Tibial nerve (tissue), 4 donors: ENCODE measurements around the gene TP53I11.

Experiments
- EP300 ChIP-seq, 2 donors: sonication (generic); formaldehyde crosslinking; IDR thresholded peaks; one replicate each; pipeline ENCODE4 v1.6.1; 2017; ENCODE audit warnings: antibody characterized with exemption in 2 of 2, mild to moderate bottlenecking in 1 of 2
- TF ChIP-seq, protein P1 (sequence below), 5 experiments: fragments of 200-600 bp in 3 of 5; fragments of 450-650 bp in 2 of 5; sonication (generic) in 3 of 5; IDR thresholded peaks; one replicate each; pipeline ENCODE4 v1.5.1; 2016 to 2019; ENCODE audit warnings: antibody characterized with exemption in 5 of 5, mild to moderate bottlenecking in 3 of 5, moderate library complexity in 2 of 5

DNA sequence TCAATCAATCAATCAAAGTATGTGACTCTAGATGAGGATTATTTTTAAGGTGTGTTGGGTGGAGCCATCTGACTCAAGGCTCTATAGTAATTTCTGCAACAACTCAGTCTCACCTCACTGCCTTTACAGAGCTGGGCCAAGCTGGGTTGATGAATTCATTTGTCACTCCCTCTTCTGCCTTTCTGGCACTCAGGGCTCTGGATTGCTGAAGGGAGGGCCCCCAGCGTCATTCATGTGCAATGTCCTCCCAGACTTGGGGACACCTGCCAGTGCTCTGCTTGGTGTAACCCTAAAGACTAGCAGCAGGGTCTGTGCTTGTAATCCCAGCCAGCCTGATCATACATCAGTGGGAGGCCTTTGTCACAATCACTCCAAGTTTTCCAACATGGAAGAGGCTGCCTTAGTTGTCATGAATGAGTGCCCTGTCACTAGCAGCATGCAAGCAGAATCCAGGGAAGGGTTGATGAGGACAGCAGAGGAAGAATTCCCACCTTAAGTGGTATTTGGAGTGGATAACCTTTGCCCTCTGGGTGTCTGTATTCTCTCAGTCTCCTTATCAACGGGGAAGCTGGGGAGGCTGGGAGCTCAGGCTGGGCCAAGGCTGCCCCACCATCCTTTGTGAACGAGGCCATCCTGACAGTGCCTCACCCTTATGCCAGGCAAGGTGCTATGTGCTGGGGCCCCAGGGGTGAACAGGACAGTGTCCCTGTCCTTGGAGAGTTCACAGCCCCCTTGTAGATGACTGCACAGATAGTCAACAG lies 2.0 kb upstream of the TP53I11 start:
- TF ChIP-seq, protein P1, sequence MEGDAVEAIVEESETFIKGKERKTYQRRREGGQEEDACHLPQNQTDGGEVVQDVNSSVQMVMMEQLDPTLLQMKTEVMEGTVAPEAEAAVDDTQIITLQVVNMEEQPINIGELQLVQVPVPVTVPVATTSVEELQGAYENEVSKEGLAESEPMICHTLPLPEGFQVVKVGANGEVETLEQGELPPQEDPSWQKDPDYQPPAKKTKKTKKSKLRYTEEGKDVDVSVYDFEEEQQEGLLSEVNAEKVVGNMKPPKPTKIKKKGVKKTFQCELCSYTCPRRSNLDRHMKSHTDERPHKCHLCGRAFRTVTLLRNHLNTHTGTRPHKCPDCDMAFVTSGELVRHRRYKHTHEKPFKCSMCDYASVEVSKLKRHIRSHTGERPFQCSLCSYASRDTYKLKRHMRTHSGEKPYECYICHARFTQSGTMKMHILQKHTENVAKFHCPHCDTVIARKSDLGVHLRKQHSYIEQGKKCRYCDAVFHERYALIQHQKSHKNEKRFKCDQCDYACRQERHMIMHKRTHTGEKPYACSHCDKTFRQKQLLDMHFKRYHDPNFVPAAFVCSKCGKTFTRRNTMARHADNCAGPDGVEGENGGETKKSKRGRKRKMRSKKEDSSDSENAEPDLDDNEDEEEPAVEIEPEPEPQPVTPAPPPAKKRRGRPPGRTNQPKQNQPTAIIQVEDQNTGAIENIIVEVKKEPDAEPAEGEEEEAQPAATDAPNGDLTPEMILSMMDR (IDR thresholded peaks at IDR 0.05) = no peak
- TF ChIP-seq EP300 (IDR thresholded peaks at IDR 0.05) = no peak
